ENCODE results near the gene SHE.
A peak's percentile ranks its signal among the peaks of the same experiment; 100 is the strongest.
"Not testable (repeated sequence)": the region's sequence is repeated elsewhere in the genome, so short reads cannot be mapped to it uniquely, and the experiment has no call there.

The SHE gene

DNA sequence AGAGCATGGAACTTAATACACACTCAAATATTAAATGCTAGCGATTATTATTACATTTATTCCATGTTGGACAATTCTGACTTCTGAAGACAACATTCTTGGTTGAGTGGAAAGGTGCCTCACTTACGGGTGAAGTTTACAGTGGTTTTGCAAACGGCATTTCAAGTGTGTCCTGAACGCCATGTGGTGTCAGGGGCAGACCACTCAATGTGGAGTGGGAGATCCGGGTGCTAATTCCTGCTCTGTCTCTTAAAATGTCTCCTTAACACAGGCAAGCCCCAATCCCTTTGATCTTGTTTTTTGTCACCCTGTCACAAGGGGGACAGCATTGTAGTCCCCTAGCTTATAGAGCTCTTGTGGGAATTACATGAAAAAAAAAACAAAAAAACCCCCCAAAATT is 5.8 kb downstream of the SHE start:
- H3K4me3 Mint-ChIP-seq, result no peak overlapping the region
- no peaks in the 10 kb centered on the region for H3K9me3 Mint-ChIP-seq (ENCODE audit: low read depth)
- peaks cover 35% of the 10 kb centered on the region for H3K4me1 Mint-ChIP-seq (ENCODE audit: low read depth)
- no peak overlapping the region for H3K27ac Mint-ChIP-seq
- peaks cover 8% of the 10 kb centered on the region for H3K36me3 Mint-ChIP-seq
- H3K27me3 Mint-ChIP-seq, result peaks cover 12% of the 10 kb centered on the region

DNA sequence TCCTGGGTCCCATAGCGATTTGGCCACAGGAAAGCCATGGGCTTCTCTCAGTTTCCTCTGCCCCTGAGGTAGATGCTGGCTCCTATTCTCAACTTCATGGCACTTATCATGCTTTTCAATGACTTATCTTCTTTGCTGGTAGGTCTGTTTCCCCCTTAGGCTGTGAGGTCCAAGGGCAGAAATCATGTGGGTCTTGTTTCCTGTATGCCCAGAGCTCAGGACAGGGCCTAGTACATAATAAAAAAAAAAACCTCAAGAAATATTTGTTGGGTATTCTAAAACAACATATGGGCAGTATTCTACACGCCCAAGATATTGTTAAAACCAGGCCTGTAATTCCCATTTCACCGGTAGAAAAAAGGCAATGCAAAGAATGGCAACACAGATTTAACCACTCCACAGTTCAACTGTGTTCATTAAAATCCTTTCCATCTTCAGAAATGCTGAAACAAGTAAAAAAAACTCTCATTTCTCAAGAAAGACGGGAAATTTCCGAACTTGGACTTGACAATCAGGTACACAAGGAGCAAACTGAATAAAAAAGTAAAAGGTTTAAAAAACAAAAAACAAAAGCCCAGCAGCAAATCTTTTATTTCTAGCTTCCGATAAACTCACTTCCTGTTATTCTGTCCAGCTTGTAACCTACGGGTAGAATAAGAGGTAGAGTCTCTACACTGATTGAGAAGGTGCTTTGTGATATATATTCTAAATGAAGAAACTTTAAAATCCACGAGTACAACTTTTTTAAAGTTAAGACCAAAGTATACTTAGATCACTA is 6.5 kb downstream of the SHE start:
- peaks cover 6% of the 10 kb centered on the region for H3K27me3 Mint-ChIP-seq
- no peak overlapping the region for H3K4me3 Mint-ChIP-seq
- peaks cover 5% of the 10 kb centered on the region for H3K36me3 Mint-ChIP-seq
- no peaks in the 10 kb centered on the region for H3K9me3 Mint-ChIP-seq (ENCODE audit: low read depth)
- peaks cover 35% of the 10 kb centered on the region for H3K4me1 Mint-ChIP-seq (ENCODE audit: low read depth)
- H3K27ac Mint-ChIP-seq, result no peak overlapping the region

DNA sequence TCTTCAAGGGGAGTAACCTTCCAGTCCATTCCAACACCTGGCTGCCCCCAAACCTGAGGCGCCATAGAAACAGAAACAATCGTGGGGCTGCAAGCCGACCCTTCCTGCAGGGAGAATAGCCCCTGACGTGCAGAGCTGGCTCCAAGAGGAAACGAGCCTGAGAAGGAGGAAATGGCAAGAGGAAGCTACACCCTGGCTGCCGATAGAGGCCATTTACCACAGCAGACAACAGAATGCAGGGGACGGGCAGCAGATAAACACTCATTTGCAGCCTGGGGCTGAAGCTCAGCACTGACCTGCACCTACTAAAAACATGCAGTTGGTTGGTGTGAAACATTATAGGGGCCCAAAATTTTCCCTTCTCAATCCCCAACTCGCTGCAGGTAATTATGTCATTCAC is 8.9 kb downstream of the SHE start:
- no peaks in the 10 kb centered on the region for H3K9me3 Mint-ChIP-seq (ENCODE audit: low read depth)
- no peaks in the 10 kb centered on the region for H3K27me3 Mint-ChIP-seq
- peaks cover 33% of the 10 kb centered on the region for H3K4me1 Mint-ChIP-seq (ENCODE audit: low read depth)
- H3K36me3 Mint-ChIP-seq, result no peaks in the 10 kb centered on the region
- no peak overlapping the region for H3K27ac Mint-ChIP-seq
- H3K4me3 Mint-ChIP-seq, result peak overlapping the region; percentile 41

DNA sequence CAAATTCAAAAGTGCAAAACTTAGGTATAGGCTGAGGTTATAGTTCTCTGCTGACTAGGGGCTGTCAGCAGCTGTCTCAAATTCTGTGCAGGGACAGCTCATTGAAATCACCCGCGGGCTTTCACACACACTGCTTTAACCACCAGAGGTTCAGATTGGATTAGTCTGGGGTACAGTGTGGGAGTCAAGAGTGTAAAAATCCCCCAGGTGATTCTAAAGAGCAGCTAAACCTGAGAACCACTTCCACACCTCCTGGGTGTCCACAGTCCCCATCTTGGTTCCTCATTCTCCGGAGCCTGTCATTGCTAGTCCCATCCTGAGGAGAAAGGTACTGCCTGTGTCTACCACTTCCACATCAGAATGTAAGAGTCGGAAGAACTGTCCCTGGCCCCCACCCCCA is 10.1 kb downstream of the SHE start:
- H3K4me3 Mint-ChIP-seq, result no peak overlapping the region
- peaks cover 31% of the 10 kb centered on the region for H3K4me1 Mint-ChIP-seq (ENCODE audit: low read depth)
- no peak overlapping the region for H3K27ac Mint-ChIP-seq
- H3K9me3 Mint-ChIP-seq (ENCODE audit: low read depth), result no peaks in the 10 kb centered on the region
- H3K27me3 Mint-ChIP-seq, result no peaks in the 10 kb centered on the region
- no peaks in the 10 kb centered on the region for H3K36me3 Mint-ChIP-seq

DNA sequence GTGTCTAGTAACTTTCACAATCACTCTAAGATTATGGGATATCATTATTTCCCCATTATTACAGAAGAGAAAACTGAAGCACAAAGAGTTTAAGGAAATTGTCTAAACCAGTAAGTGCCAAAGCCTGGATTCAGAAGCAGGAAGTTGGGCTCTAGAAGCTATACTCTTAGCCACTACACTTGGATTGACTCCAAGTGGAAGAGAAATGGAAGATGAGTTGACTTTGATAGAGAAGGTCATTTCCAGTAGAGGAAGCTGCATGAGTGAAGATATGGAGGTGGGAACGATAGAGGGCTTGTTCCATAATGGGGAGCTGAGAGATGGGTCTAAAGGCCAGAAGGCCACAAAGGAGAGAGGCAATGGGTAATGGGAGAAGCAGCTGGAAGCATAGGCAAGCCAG is 11.9 kb downstream of the SHE start:
- Mint-ChIP-seq H3K27ac (no peak overlapping the region), H3K27me3 (no peaks in the 10 kb centered on the region), H3K36me3 (no peaks in the 10 kb centered on the region), H3K4me3 (no peak overlapping the region), H3K4me1 (ENCODE audit: low read depth) (peaks cover 18% of the 10 kb centered on the region), H3K9me3 (ENCODE audit: low read depth) (no peaks in the 10 kb centered on the region)

DNA sequence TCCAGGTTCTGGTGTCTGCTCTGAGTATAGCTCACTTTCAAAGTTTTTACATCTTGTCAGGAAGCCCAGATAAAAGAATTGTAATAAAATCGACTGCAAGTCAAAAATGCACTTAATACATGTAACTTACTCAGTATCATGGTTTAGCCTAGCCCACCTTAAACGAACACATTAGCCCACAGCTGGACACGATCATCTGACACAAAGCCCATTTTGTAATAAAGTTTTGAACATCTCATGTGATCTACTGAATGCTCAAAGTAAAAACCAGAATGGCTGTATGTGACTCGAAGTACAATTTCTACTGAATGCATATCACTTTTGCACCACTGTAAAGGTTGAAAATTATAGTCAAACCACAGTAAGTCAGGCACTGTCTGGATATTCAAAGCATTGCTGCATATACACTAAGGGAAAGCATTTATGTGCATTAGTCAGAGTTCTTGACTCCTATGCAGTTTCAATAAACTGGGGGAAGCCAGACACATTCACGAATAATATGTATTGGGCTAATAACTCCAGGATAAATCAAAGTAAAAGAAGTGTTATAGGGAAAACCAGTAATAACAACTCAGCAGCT is 12.4 kb downstream of the SHE start:
- Mint-ChIP-seq H3K27me3 (no peaks in the 10 kb centered on the region), H3K4me1 (ENCODE audit: low read depth) (peaks cover 18% of the 10 kb centered on the region), H3K27ac (no peak overlapping the region)

DNA sequence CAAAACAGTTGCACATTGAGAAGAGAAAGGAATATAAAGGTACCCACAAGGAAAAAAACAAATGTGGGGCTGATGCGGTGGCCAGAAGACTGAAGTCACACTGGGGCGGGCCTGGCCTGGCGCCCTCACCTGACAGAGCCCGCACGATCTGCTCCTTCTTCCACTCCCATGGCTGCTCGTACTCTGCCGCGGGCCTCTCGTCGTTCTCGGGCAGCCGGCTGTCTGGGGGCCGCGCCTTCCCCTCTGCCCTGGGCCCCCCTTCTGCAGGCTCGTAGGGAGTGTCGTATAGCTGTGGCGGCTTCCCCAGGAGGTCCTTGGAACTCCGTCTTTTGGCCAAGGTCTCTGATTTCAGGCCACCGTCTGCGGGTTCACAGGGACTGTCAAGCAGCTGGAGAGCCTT is 13.3 kb downstream of the SHE start:
- Mint-ChIP-seq H3K4me3 (no peak overlapping the region), H3K27ac (no peak overlapping the region), H3K27me3 (no peaks in the 10 kb centered on the region), H3K9me3 (ENCODE audit: low read depth) (no peaks in the 10 kb centered on the region), H3K36me3 (peaks cover 2% of the 10 kb centered on the region), H3K4me1 (ENCODE audit: low read depth) (peaks cover 18% of the 10 kb centered on the region)

More for the DNA sequence above, 12.4 kb downstream of the SHE start:
- Mint-ChIP-seq H3K4me3 (no peak overlapping the region), H3K9me3 (ENCODE audit: low read depth) (no peaks in the 10 kb centered on the region), H3K36me3 (no peaks in the 10 kb centered on the region)

DNA sequence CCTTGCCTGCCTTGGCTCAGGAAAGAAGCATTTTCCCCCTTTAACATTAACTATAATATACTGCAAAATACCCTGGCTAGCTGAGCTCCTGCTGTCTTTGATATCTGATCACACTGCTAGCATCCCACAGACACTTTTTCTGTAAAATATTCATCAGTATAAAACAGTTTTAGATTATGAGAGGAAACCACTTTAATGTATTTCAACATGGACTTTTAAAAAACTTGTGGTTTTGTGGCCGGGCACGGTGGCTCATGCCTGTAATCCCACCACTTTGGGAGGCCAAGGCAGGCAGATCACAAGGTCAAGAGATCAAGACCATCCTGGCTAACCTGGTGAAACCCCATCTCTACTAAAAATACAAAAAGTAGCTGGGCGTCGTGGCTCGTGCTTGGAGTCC is 15.5 kb downstream of the SHE start:
- H3K36me3 Mint-ChIP-seq; H3K4me1 Mint-ChIP-seq (ENCODE audit: low read depth); H3K9me3 Mint-ChIP-seq (ENCODE audit: low read depth); H3K27ac Mint-ChIP-seq; H3K27me3 Mint-ChIP-seq; H3K4me3 Mint-ChIP-seq: not testable (repeated sequence)

DNA sequence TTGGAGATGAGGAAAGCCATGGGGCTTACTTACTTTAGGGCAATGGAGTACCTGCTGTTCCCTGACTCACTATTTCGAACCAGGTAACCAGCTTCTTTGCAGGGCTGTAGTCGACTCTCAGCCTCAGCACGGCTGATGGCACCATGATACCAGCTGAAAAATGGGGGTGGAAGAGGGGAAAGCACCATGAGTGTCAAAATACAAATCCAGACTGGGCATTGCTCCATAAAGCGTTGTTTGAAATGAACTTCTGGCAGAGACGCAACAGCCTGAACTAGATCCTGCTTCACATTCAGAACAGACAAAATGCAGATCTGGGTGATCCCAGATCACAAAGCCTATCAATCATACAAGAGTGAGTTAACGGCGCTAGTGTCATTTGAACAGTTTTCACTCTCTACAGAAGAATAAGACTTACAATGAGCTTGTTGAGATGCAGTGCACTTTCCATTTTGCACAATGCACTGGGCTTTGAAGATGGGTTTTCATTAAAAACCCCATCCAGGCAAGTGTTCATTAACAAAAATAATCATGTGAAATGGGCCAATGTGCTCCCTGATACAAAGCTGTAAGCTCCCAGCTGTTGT is 16.2 kb downstream of the SHE start:
- no peaks in the 10 kb centered on the region for H3K9me3 Mint-ChIP-seq (ENCODE audit: low read depth)
- H3K4me1 Mint-ChIP-seq (ENCODE audit: low read depth), result no peaks in the 10 kb centered on the region
- H3K27ac Mint-ChIP-seq, result no peak overlapping the region
- H3K4me3 Mint-ChIP-seq, result no peak overlapping the region
- no peaks in the 10 kb centered on the region for H3K27me3 Mint-ChIP-seq
- peaks cover 2% of the 10 kb centered on the region for H3K36me3 Mint-ChIP-seq

DNA sequence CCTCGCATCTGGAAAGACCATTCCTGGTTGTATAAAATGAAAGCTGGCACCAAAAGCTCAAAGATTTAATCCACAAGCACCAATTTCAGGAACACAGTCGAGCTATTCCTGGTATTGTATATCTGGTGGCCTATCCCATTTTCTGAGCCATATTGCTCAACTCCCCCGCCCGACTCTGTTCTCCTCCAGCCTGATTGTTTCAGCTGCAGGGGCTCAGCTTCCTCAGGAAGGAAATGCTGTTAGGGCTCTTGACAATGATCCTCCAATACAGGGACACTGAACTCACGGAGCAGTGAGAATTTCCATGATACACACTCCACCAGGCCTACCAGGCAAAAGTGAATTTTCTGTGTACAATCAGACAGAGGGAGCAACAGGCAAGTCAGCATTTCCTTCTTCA is 17.1 kb downstream of the SHE start:
- no peak overlapping the region for H3K4me3 Mint-ChIP-seq
- H3K4me1 Mint-ChIP-seq (ENCODE audit: low read depth), result no peaks in the 10 kb centered on the region
- peaks cover 2% of the 10 kb centered on the region for H3K36me3 Mint-ChIP-seq
- no peaks in the 10 kb centered on the region for H3K9me3 Mint-ChIP-seq (ENCODE audit: low read depth)
- no peaks in the 10 kb centered on the region for H3K27me3 Mint-ChIP-seq
- H3K27ac Mint-ChIP-seq, result no peak overlapping the region

DNA sequence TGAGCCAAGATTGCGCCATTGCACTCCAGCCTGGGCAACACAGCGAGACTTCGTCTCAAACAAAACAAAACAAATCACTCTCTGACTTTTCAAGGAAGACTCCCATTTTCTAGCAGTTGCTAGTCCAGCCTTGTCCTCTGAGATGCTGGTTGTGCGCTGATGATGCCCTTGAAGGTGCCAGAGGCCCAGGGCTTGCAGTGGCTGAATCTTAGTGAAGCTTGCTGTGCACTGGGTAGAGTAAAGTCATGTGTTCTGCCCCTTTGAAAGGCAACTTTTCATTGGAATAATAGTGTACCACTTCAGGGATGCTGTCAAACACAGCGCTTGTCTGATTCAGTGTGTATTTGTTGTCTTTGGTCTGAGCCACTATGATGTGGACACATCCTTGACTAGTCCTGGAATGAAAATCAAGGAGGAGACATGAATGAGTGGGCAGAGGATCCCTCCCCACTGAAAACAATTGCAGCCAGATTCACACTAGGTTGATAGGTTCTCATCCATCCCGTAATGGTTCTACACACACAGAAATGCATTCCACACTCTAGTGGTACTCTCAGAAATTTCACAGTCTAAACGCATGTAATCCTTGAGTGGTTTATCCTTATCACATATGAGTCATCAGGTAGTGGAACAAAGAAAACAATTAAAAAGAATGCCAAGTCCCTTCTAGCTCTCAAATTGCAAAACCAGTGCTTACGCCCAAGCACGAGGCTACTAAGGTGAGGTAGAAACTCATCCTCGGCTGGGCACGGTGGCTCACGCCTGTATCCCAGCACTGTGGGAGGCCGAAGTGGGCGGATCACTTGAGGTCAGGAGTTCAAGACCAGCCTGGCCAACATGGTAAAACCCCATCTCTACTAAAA is 18.0 kb downstream of the SHE start:
- Mint-ChIP-seq H3K4me1 (ENCODE audit: low read depth) (peaks cover 4% of the 10 kb centered on the region), H3K27ac (no peak overlapping the region), H3K27me3 (no peaks in the 10 kb centered on the region), H3K4me3 (no peak overlapping the region), H3K36me3 (peaks cover 2% of the 10 kb centered on the region), H3K9me3 (ENCODE audit: low read depth) (no peaks in the 10 kb centered on the region)

DNA sequence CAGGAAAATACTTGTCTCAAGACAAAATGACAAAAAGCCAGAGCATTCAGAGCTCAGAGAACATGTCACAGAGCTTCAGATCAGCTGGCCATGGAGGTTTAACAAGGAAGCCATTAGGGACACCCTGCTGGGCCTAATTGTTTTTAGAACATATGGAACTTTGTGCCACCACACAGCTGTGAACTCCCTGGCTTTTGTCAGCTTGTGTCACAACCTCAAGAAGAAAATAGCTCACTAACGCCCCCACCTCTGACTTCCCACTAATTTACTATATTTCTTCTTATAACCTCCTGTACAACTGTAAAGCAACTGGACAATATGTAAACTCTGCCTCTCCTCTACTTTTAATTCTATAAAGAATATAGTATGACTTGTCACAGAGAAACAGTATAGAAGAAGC is 21.2 kb downstream of the SHE start:
- H3K4me1 Mint-ChIP-seq (ENCODE audit: low read depth), result peaks cover 12% of the 10 kb centered on the region
- peaks cover 2% of the 10 kb centered on the region for H3K36me3 Mint-ChIP-seq

DNA sequence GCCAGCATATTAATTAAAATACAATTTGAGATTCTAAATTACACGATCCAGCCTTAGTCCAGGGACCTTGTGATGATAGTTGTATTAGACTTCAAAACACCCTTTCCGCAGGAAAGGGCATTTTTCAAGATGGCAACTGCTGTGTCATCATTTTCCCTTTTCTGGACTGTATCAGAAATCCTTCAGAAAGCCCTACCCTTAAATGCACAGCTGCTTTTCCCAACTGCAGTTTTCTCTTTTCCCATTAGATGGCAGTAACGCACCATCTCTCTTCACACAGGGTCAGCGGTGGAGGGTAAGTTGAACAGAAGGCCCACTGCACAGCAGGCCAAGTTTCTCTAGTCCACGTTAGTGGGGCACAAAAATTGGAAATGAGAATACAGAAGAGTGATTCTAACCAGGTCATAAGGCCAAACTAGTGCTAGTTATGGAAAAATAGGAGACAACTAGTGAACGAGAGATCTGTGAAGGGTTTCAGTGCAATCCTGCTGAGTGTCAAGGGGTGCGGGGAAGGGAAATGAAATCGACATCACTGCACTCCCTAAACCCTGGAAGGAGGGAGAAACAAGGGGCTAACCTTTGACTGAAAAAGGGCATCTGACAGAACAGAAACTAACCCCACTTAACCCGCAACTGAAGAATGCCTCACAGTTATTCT is 22.3 kb downstream of the SHE start:
- Mint-ChIP-seq H3K9me3 (ENCODE audit: low read depth) (no peaks in the 10 kb centered on the region), H3K27ac (peak overlapping the region; percentile 19), H3K4me3 (no peak overlapping the region), H3K36me3 (peaks cover 2% of the 10 kb centered on the region), H3K27me3 (no peaks in the 10 kb centered on the region), H3K4me1 (ENCODE audit: low read depth) (peaks cover 12% of the 10 kb centered on the region)

More for the DNA sequence above, 21.2 kb downstream of the SHE start:
- H3K4me3 Mint-ChIP-seq, result no peak overlapping the region
- H3K9me3 Mint-ChIP-seq (ENCODE audit: low read depth), result no peaks in the 10 kb centered on the region
- no peak overlapping the region for H3K27ac Mint-ChIP-seq
- no peaks in the 10 kb centered on the region for H3K27me3 Mint-ChIP-seq

DNA sequence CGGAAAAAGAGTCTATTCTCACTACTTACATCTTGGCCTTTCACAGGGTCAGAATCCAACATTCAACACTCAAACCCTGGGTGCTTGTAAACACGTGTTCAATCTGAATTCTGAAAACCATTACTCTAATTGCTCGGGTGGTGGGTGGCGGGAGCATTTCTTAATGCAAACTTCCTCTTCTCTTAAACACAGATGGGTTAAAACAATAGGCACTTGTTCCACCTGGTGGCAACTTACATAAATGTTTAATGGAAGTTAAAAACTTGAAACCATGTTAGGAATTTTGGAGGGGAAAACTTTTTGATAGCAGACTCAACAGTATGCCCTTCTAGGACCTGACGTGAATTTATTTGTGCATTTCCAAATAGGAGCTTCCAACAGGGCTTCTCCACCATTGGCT is 23.6 kb downstream of the SHE start:
- Mint-ChIP-seq H3K9me3 (ENCODE audit: low read depth) (no peaks in the 10 kb centered on the region), H3K27me3 (no peaks in the 10 kb centered on the region), H3K27ac (no peak overlapping the region), H3K4me3 (no peak overlapping the region), H3K36me3 (no peaks in the 10 kb centered on the region), H3K4me1 (ENCODE audit: low read depth) (peaks cover 12% of the 10 kb centered on the region)

All from activated naive CD8-positive, alpha-beta T cell (primary cell).